ENCODE results near the gene KCTD4. TPM values are rescaled to one million over a fixed set of nuclear protein-coding genes. Genes with fewer than 3 reads are reported as not detected.

The KCTD4 gene
- total RNA-seq, 1 donor from 2014 or later: not detected

DNA sequence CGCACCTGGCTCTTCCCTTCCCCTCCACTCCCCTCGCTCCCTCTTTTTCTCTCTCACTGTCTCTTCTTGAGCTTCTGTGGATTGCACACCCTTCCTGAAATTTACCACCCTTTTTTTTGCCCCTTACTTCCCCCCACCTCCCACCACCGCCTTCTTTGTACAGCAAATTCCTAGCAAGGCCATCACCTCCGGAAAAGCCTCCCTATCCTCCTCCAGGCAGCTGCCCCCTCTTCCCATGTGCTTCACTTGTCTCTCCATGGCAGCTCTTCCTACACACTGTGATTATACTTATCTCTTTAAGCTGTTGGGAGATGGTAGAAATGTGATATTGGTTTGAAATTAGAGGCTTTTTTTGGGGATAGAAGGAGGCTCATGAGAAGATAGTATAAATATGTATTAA is 28.3 kb upstream of the KCTD4 start:
- ATAC-seq (ENCODE audit: low read depth): no peak
- TF ChIP-seq, protein P1, sequence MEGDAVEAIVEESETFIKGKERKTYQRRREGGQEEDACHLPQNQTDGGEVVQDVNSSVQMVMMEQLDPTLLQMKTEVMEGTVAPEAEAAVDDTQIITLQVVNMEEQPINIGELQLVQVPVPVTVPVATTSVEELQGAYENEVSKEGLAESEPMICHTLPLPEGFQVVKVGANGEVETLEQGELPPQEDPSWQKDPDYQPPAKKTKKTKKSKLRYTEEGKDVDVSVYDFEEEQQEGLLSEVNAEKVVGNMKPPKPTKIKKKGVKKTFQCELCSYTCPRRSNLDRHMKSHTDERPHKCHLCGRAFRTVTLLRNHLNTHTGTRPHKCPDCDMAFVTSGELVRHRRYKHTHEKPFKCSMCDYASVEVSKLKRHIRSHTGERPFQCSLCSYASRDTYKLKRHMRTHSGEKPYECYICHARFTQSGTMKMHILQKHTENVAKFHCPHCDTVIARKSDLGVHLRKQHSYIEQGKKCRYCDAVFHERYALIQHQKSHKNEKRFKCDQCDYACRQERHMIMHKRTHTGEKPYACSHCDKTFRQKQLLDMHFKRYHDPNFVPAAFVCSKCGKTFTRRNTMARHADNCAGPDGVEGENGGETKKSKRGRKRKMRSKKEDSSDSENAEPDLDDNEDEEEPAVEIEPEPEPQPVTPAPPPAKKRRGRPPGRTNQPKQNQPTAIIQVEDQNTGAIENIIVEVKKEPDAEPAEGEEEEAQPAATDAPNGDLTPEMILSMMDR (IDR thresholded peaks at IDR 0.05): no peak
- intact Hi-C loops (cut with micrococcal nuclease): no loop called here
- Mint-ChIP-seq H3K9me3 (no peaks in the 10 kb centered on the region), H3K36me3 (ENCODE audit: low read depth) (peaks cover 14% of the 10 kb centered on the region), H3K27me3 (no peaks in the 10 kb centered on the region), H3K4me3 (no peak overlapping the region), H3K4me1 (peaks cover 3% of the 10 kb centered on the region), H3K27ac (no peak overlapping the region)
- CTCF ChIA-PET: no interaction called here
- POLR2A ChIA-PET: no interaction called here
- no peak for DNase-seq

DNA sequence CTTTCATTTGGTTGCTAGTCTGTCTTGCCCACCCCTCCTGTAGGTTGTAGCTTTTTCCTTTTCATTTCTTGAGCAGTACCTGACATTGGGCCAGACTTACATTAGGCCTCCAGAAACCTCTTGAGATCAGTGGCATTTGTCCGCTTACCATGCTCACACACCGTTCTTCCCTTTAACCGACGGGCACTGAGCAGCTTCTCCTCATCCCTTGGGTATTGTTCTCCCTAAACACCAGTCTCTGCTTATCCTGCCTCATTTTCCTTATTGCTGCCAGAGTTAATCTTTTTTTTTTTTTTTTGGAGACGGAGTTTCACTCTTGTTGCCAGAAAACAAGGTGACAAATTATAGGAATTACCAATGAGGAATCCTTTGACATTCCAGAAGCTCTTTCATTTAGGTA is 27.2 kb upstream of the KCTD4 start:
- H3K27me3 Mint-ChIP-seq: no peaks in the 10 kb centered on the region
- no peak for ATAC-seq (ENCODE audit: low read depth)

DNA sequence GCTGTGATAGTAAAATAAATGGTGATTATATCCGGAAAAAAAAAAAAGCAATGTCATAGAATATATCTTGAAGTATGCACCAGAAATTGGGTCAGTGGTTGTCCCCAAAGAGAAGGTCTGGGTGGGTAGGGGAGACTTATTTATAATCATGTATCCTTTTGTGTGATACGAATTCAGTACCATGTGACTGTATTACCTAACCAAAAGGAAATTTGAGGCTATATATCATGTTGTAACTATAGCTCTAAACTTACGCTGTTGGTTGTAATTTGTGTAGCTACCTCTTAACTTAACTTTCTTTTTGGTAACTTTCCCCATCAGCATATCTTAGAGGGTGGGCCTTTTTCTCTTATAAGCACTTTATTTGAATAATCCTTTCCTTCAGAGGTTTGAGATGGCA is 25.2 kb upstream of the KCTD4 start:
- no peak overlapping the region for H3K4me3 Mint-ChIP-seq
- no peaks in the 10 kb centered on the region for H3K9me3 Mint-ChIP-seq
- peaks cover 20% of the 10 kb centered on the region for H3K36me3 Mint-ChIP-seq (ENCODE audit: low read depth)
- H3K27me3 Mint-ChIP-seq: no peaks in the 10 kb centered on the region
- DNase-seq (no peak), ATAC-seq (ENCODE audit: low read depth) (no peak)
- TF ChIP-seq, protein P1 (IDR thresholded peaks at IDR 0.05): no peak
- CTCF ChIA-PET: no interaction called here
- POLR2A ChIA-PET: interaction anchor here (0.6 to 0.7 kb wide), 2 partner anchors 11 to 20 kb away, joined by 3 read pairs; no protein-coding TSS in a partner anchor
- no peak overlapping the region for H3K27ac Mint-ChIP-seq
- H3K4me1 Mint-ChIP-seq: no peaks in the 10 kb centered on the region
- intact Hi-C loops (cut with micrococcal nuclease): no loop called here

More for the DNA sequence above, 27.2 kb upstream of the KCTD4 start:
- POLR2A ChIA-PET: no interaction called here
- TF ChIP-seq, protein P1 (IDR thresholded peaks at IDR 0.05): no peak
- DNase-seq: no peak
- H3K36me3 Mint-ChIP-seq (ENCODE audit: low read depth): peaks cover 14% of the 10 kb centered on the region
- intact Hi-C loops (cut with micrococcal nuclease): no loop called here
- no peaks in the 10 kb centered on the region for H3K9me3 Mint-ChIP-seq
- no peak overlapping the region for H3K4me3 Mint-ChIP-seq
- peaks cover 3% of the 10 kb centered on the region for H3K4me1 Mint-ChIP-seq
- CTCF ChIA-PET: no interaction called here
- H3K27ac Mint-ChIP-seq: no peak overlapping the region

DNA sequence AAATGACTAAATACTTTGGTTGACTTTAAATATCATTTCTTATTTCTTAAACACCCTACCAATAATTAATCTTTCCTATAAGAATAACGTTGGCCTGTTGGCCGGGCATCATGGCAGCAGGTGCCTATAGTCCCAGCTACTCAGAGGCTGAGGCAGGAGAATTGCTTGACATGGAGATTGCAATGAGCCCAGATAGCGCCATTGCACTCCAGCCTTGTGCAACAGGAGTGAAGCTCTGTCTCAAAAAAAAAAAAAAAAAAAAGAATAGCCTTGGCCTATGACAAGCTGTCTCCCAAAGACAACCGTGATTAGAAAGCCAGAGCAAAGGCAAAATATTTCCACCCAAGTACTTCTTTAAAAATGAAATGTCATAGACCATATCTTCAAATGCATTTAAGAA is 24.5 kb upstream of the KCTD4 start:
- TF ChIP-seq, protein P1 (IDR thresholded peaks at IDR 0.05): no peak
- ATAC-seq (ENCODE audit: low read depth): no peak
- Mint-ChIP-seq H3K27ac (no peak overlapping the region), H3K9me3 (no peaks in the 10 kb centered on the region), H3K27me3 (no peaks in the 10 kb centered on the region), H3K4me3 (no peak overlapping the region), H3K36me3 (ENCODE audit: low read depth) (peaks cover 21% of the 10 kb centered on the region), H3K4me1 (no peaks in the 10 kb centered on the region)
- intact Hi-C loops (cut with micrococcal nuclease): no loop called here
- no peak for DNase-seq
- ChIA-PET CTCF (no interaction called here), POLR2A (interaction anchor here (0.6 to 0.7 kb wide), 2 partner anchors 11 to 19 kb away, joined by 3 read pairs; no protein-coding TSS in a partner anchor)

DNA sequence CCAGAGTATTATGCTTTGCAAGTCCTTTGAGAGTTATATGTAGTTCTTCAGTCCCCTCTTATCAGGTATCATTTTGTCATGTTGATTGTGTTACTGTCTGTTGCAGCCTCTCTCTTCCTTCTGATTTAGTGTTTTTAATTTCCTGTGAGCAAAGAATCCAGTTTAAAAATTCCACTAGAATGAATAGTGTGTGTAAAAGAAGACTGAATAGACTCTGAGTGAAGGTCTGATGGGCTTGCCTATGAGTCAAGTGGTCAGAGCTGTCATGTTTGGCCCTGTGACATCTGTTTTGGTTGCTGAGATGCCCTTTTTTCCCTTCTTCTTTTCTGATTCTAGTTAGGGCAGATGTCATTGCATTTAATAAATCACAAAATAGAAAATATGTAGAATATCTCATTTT is 23.3 kb upstream of the KCTD4 start:
- Mint-ChIP-seq H3K4me1 (peaks cover 6% of the 10 kb centered on the region), H3K9me3 (no peaks in the 10 kb centered on the region), H3K4me3 (no peak overlapping the region), H3K27me3 (no peaks in the 10 kb centered on the region), H3K27ac (no peak overlapping the region), H3K36me3 (ENCODE audit: low read depth) (peaks cover 20% of the 10 kb centered on the region)
- TF ChIP-seq, protein P1 (IDR thresholded peaks at IDR 0.05): no peak
- POLR2A ChIA-PET: no interaction called here
- CTCF ChIA-PET: no interaction called here
- intact Hi-C loops (cut with micrococcal nuclease): no loop called here
- DNase-seq (no peak), ATAC-seq (ENCODE audit: low read depth) (no peak)
